Measurements from ENCODE around the gene TNFSF13.

Gene TNFSF13

GRCh38 chr17:7577327-7578199 is 19.0 kb downstream of the TNFSF13 start:
- Histone ChIP-seq H3K36me3 (ENCODE audit: control insufficient read depth, low read depth, low read length) (peaks cover 54% of the 10 kb centered on the region), H3K9ac (ENCODE audit: low read length) (no peak overlapping the region), H3K27me3 (ENCODE audit: control insufficient read depth, insufficient read depth, low read length) (no peaks in the 10 kb centered on the region), H3K27ac (ENCODE audit: low read length) (no peak overlapping the region), H3K9me3 (ENCODE audit: control insufficient read depth, low read depth, low read length) (no peaks in the 10 kb centered on the region), H3K4me1 (ENCODE audit: control insufficient read depth, low read depth, low read length) (peaks cover 15% of the 10 kb centered on the region), H3K4me3 (ENCODE audit: low read length) (no peak overlapping the region)

- Histone ChIP-seq H3K4me1 (ENCODE audit: control insufficient read depth, low read depth, low read length) (peaks cover 20% of the 10 kb centered on the region), H3K36me3 (ENCODE audit: control insufficient read depth, low read depth, low read length) (peaks cover 50% of the 10 kb centered on the region), H3K4me3 (ENCODE audit: low read length) (no peak within 1 kb of the TSS), H3K27ac (ENCODE audit: low read length) (peak within 1 kb of the TSS; percentile 1), H3K9me3 (ENCODE audit: control insufficient read depth, low read depth, low read length) (no peaks in the 10 kb centered on the region), H3K9ac (ENCODE audit: low read length) (no peak within 1 kb of the TSS), H3K27me3 (ENCODE audit: control insufficient read depth, insufficient read depth, low read length) (no peaks in the 10 kb centered on the region)
These were observed 20.7 kb downstream of the TNFSF13 start, which contains the start of gene CD68 for GRCh38 chr17:7579001-7579833. TSS of gene CD68 (plus strand) at chr17:7579638. CDS start at chr17:7579678, 40 bp downstream.

- Histone ChIP-seq H3K4me3 (ENCODE audit: low read length) (no peak overlapping the region), H3K9ac (ENCODE audit: low read length) (no peak overlapping the region), H3K27me3 (ENCODE audit: control insufficient read depth, insufficient read depth, low read length) (no peaks in the 10 kb centered on the region), H3K9me3 (ENCODE audit: control insufficient read depth, low read depth, low read length) (no peaks in the 10 kb centered on the region), H3K4me1 (ENCODE audit: control insufficient read depth, low read depth, low read length) (peaks cover 18% of the 10 kb centered on the region), H3K27ac (ENCODE audit: low read length) (no peak overlapping the region), H3K36me3 (ENCODE audit: control insufficient read depth, low read depth, low read length) (peaks cover 42% of the 10 kb centered on the region)
These were observed 21.5 kb downstream of the TNFSF13 start for GRCh38 chr17:7579834-7580603.

GRCh38 chr17:7580604-7581575 is 22.3 kb downstream of the TNFSF13 start:
- Histone ChIP-seq H3K4me3 (ENCODE audit: low read length) (no peak overlapping the region), H3K9ac (ENCODE audit: low read length) (no peak overlapping the region), H3K4me1 (ENCODE audit: control insufficient read depth, low read depth, low read length) (peaks cover 12% of the 10 kb centered on the region), H3K9me3 (ENCODE audit: control insufficient read depth, low read depth, low read length) (no peaks in the 10 kb centered on the region), H3K36me3 (ENCODE audit: control insufficient read depth, low read depth, low read length) (peaks cover 33% of the 10 kb centered on the region), H3K27ac (ENCODE audit: low read length) (no peak overlapping the region), H3K27me3 (ENCODE audit: control insufficient read depth, insufficient read depth, low read length) (no peaks in the 10 kb centered on the region)

- Histone ChIP-seq H3K27me3 (ENCODE audit: control insufficient read depth, insufficient read depth, low read length) (no peaks in the 10 kb centered on the region), H3K27ac (ENCODE audit: low read length) (peak overlapping the region; percentile 89), H3K9me3 (ENCODE audit: control insufficient read depth, low read depth, low read length) (no peaks in the 10 kb centered on the region), H3K36me3 (ENCODE audit: control insufficient read depth, low read depth, low read length) (peaks cover 22% of the 10 kb centered on the region), H3K4me1 (ENCODE audit: control insufficient read depth, low read depth, low read length) (peaks cover 12% of the 10 kb centered on the region), H3K4me3 (ENCODE audit: low read length) (peak overlapping the region; percentile 73), H3K9ac (ENCODE audit: low read length) (peak overlapping the region; percentile 94)
These were observed 24.1 kb downstream of the TNFSF13 start for GRCh38 chr17:7582396-7583252.

GRCh38 chr17:7583253-7584109 is 24.9 kb downstream of the TNFSF13 start, which contains the start of gene MPDU1:
TSS of gene MPDU1 (plus strand) at chr17:7583852. CDS start at chr17:7583863, 11 bp downstream.
- Histone ChIP-seq H3K36me3 (ENCODE audit: control insufficient read depth, low read depth, low read length) (peaks cover 18% of the 10 kb centered on the region), H3K27ac (ENCODE audit: low read length) (peak within 1 kb of the TSS; percentile 89), H3K9me3 (ENCODE audit: control insufficient read depth, low read depth, low read length) (no peaks in the 10 kb centered on the region), H3K9ac (ENCODE audit: low read length) (peak within 1 kb of the TSS; percentile 94), H3K4me3 (ENCODE audit: low read length) (peak within 1 kb of the TSS; percentile 73), H3K4me1 (ENCODE audit: control insufficient read depth, low read depth, low read length) (peaks cover 12% of the 10 kb centered on the region), H3K27me3 (ENCODE audit: control insufficient read depth, insufficient read depth, low read length) (no peaks in the 10 kb centered on the region)

- peaks cover 15% of the 10 kb centered on the region for H3K36me3 ChIP-seq (ENCODE audit: control insufficient read depth, low read depth, low read length)
- peaks cover 29% of the 10 kb centered on the region for H3K4me1 ChIP-seq (ENCODE audit: control insufficient read depth, low read depth, low read length)
- H3K9me3 ChIP-seq (ENCODE audit: control insufficient read depth, low read depth, low read length) = no peaks in the 10 kb centered on the region
- no peak overlapping the region for H3K9ac ChIP-seq (ENCODE audit: low read length)
- no peaks in the 10 kb centered on the region for H3K27me3 ChIP-seq (ENCODE audit: control insufficient read depth, insufficient read depth, low read length)
- no peak overlapping the region for H3K27ac ChIP-seq (ENCODE audit: low read length)
- no peak overlapping the region for H3K4me3 ChIP-seq (ENCODE audit: low read length)
These were observed 28.3 kb downstream of the TNFSF13 start for GRCh38 chr17:7586673-7587419.

- Histone ChIP-seq H3K36me3 (ENCODE audit: control insufficient read depth, low read depth, low read length) (peaks cover 22% of the 10 kb centered on the region), H3K27ac (ENCODE audit: low read length) (no peak overlapping the region), H3K4me1 (ENCODE audit: control insufficient read depth, low read depth, low read length) (peaks cover 23% of the 10 kb centered on the region), H3K9ac (ENCODE audit: low read length) (no peak overlapping the region), H3K27me3 (ENCODE audit: control insufficient read depth, insufficient read depth, low read length) (no peaks in the 10 kb centered on the region), H3K9me3 (ENCODE audit: control insufficient read depth, low read depth, low read length) (no peaks in the 10 kb centered on the region), H3K4me3 (ENCODE audit: low read length) (no peak overlapping the region)
These were observed 29.0 kb downstream of the TNFSF13 start for GRCh38 chr17:7587420-7588151.

Measured in iPS-18a (cell line).